PC-9 (cell line): Measurements from ENCODE around the gene PI4K2A. TPM values are rescaled to one million over a fixed set of nuclear protein-coding genes. Genes with fewer than 3 reads are reported as not detected.
A peak's percentile ranks its signal among the peaks of the same experiment; 100 is the strongest.

Source experiments
- BruUV-seq: library from RNA; stranded (reverse); fragments of 400-500 nt; replicated peaks from 2 replicates; lab custom pipeline; 2021; lab: Mats Ljungman, UMichigan
- CTCF ChIA-PET: fragments of 300-600 bp; sonication (Branson Sonifier 250); formaldehyde crosslinking; loops from one replicate; lab custom pipeline; 2022; ENCODE audit warnings: antibody characterized with exemption; lab: Charles Lee
- POLR2A ChIA-PET: fragments of 300-600 bp; sonication (Branson Sonifier 250); formaldehyde crosslinking; loops from one replicate; lab custom pipeline; 2022; ENCODE audit warnings: antibody characterized with exemption; ENCODE audit not compliant: unreplicated experiment; lab: Charles Lee
- DNase-seq, 2 experiments: peaks; one replicate each; pipeline versions ENCODE4 v3.0.0 to v3.0.0-alpha.2; 2015 to 2022; ENCODE audit warnings: mixed read lengths in 1 of 2
- H2AFZ ChIP-seq: fragments of 200-600 bp; sonication (generic); 2 replicates; pipeline ENCODE4 v1.8.1; 2017; ENCODE audit warnings: antibody characterized with exemption
- H3F3A ChIP-seq: fragments of 200-600 bp; sonication (generic); 2 replicates; pipeline ENCODE4 v1.8.1; 2017; ENCODE audit warnings: antibody characterized with exemption, mild to moderate bottlenecking, low read depth; ENCODE audit not compliant: insufficient read depth
- H3K27ac ChIP-seq: fragments of 200-600 bp; sonication (generic); 2 replicates; pipeline ENCODE4 v1.6.1; 2016; ENCODE audit warnings: mixed run types
- H3K27me3 ChIP-seq: fragments of 200-600 bp; sonication (generic); 2 replicates; pipeline ENCODE4 v1.6.1; 2016; ENCODE audit warnings: low read depth, mixed run types; ENCODE audit not compliant: insufficient read depth
- H3K36me3 ChIP-seq: fragments of 200-600 bp; sonication (generic); 2 replicates; pipeline ENCODE4 v1.6.1; 2016; ENCODE audit warnings: low read depth, mixed run types
- H3K4me1 ChIP-seq: fragments of 200-600 bp; sonication (generic); replicated peaks from 2 replicates; pipeline ENCODE4 v1.6.1; 2016; ENCODE audit warnings: mixed run types; ENCODE audit not compliant: insufficient read depth
- H3K4me2 ChIP-seq: fragments of 200-600 bp; sonication (generic); 2 replicates; pipeline ENCODE4 v1.6.1; 2017; ENCODE audit warnings: mixed run types
- H3K4me3 ChIP-seq: fragments of 200-600 bp; sonication (generic); 2 replicates; pipeline ENCODE4 v1.6.1; 2016; ENCODE audit warnings: mixed run types
- H3K79me2 ChIP-seq: fragments of 200-600 bp; sonication (generic); 2 replicates; pipeline ENCODE4 v1.6.1; 2017; ENCODE audit warnings: low read depth, mixed run types
- H3K9me2 ChIP-seq: fragments of 200-600 bp; sonication (generic); 2 replicates; pipeline ENCODE4 v1.8.1; 2017; ENCODE audit warnings: mild to moderate bottlenecking; ENCODE audit not compliant: insufficient read depth
- H3K9me3 ChIP-seq: fragments of 200-600 bp; sonication (generic); 2 replicates; pipeline ENCODE4 v1.8.1; 2016; ENCODE audit warnings: low read depth; ENCODE audit not compliant: insufficient read depth
- H4K20me1 ChIP-seq: fragments of 200-600 bp; sonication (generic); 2 replicates; pipeline ENCODE4 v1.8.1; 2017; ENCODE audit not compliant: insufficient read depth
- EZH2 ChIP-seq: fragments of 200-600 bp; sonication (generic); IDR thresholded peaks from 2 replicates; pipeline ENCODE4 v1.8.0; 2017; ENCODE audit warnings: antibody characterized with exemption, low read depth
- intact Hi-C: fragments of 100-400 bp; cut with micrococcal nuclease; formaldehyde crosslinking; loops from one replicate; pipeline ENCODE4 v1.10.0; 2022; ENCODE audit not compliant: unreplicated experiment
- total RNA-seq: library from RNA; stranded (reverse); gene quantifications from 2 replicates; pipeline ENCODE4 v1.2.3, GENCODE V29; 2021
- TF ChIP-seq, protein P1 (sequence below): fragments of 200-600 bp; sonication (generic); conservative IDR thresholded peaks from 2 replicates; pipeline ENCODE4 v1.6.1; 2017; ENCODE audit warnings: mixed run types, antibody characterized with exemption, mild to moderate bottlenecking, moderate library complexity

The PI4K2A gene
- total RNA-seq, 1 experiment from 2014 or later: 20.3 TPM

DNA sequence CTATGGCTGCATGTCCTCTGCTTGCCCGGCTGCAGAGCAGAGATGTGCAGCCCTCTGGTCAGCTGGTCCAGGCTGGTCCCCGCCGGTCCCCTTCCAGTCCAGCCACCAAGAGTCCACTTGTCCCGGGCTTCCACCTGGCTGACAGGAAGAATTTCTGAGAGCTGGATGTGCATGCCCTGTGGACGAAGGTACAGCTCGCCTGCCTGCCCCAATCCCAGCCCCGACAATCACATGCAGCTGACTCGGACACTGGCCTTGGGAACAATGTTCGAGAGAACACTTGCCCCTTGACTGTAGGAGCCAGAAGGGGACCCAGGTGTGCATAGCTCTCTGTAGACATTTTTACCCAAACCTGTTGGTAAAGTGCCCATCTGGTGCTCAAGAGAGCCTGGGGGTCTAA lies 34.8 kb downstream of the PI4K2A start:
- Histone ChIP-seq H3K4me3 (no peak overlapping the region), H3F3A (peaks cover 3% of the 10 kb centered on the region; the same call in 1 of the 2 replicates), H3K27ac (no peak overlapping the region), H3K4me1 (no peaks in the 10 kb centered on the region), H3K9me2 (no peaks in the 10 kb centered on the region), H3K9me3 (no peaks in the 10 kb centered on the region), H3K79me2 (no peaks in the 10 kb centered on the region), H4K20me1 (no peaks in the 10 kb centered on the region), H2AFZ (no peak overlapping the region), H3K27me3 (no peaks in the 10 kb centered on the region), H3K4me2 (no peak overlapping the region), H3K36me3 (peaks cover 4% of the 10 kb centered on the region; the same call in 1 of the 2 replicates)
- ChIA-PET POLR2A (no interaction called here), CTCF (no interaction called here)
- no peak for DNase-seq
- no peak for TF ChIP-seq EZH2
- TF ChIP-seq, protein P1, sequence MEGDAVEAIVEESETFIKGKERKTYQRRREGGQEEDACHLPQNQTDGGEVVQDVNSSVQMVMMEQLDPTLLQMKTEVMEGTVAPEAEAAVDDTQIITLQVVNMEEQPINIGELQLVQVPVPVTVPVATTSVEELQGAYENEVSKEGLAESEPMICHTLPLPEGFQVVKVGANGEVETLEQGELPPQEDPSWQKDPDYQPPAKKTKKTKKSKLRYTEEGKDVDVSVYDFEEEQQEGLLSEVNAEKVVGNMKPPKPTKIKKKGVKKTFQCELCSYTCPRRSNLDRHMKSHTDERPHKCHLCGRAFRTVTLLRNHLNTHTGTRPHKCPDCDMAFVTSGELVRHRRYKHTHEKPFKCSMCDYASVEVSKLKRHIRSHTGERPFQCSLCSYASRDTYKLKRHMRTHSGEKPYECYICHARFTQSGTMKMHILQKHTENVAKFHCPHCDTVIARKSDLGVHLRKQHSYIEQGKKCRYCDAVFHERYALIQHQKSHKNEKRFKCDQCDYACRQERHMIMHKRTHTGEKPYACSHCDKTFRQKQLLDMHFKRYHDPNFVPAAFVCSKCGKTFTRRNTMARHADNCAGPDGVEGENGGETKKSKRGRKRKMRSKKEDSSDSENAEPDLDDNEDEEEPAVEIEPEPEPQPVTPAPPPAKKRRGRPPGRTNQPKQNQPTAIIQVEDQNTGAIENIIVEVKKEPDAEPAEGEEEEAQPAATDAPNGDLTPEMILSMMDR: no peak
- intact Hi-C loops: no loop called here
- no TSS peak for BruUV-seq

DNA sequence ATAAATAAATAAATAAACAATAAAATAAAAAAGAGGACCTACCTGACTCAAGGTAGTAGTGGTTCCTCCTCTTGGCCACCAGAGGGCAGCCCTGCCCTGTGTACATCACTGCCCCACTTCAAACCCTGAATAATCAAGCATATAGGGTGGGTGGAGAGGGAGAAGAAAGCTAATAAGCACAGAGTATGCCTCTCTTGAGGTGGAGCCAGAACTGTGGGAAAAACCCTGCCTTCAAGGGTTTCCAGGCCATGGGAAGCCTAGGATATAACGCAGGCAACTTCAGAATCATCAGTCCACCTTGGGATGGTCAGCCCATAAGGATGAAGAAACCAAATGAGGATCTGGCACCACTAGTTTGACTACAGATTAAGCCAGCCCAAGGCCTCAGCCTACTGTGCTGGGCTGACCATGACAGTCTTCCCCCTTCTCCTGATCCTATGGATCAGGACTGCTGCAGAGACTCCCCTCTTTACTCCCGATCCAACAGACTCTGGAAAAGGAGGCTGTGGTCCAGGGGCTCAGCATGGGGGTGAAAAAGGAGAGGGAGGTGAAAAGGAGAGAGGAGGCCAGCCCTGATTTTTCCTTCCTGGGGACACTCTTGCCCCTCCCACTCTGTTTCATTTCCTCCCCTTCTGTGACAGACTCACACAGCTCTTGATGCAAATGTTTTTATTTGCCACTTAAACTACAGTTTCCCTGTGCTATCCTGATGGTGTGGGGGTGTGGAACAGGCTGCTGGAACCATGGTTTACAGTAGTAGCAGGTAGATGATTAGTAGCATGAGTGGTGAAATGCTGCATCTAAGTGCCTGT lies 36.5 kb downstream of the PI4K2A start:
- peaks cover 13% of the 10 kb centered on the region for H3K79me2 ChIP-seq
- H3F3A ChIP-seq: peaks cover 3% of the 10 kb centered on the region; the same call in 1 of the 2 replicates
- no peaks in the 10 kb centered on the region for H3K27me3 ChIP-seq
- DNase-seq: peak; percentile 34 to 53
- no peaks in the 10 kb centered on the region for H3K4me1 ChIP-seq
- no peaks in the 10 kb centered on the region for H4K20me1 ChIP-seq
- intact Hi-C loops: loop anchor here (1.0 to 2.0 kb wide), 2 partner anchors 24 to 54 kb away; no protein-coding TSS in a partner anchor
- no peak overlapping the region for H3K4me3 ChIP-seq
- no peak overlapping the region for H2AFZ ChIP-seq
- POLR2A ChIA-PET: interaction anchor here (0.5 kb wide), 1 partner anchor 53 kb away, joined by 5 read pairs; no protein-coding TSS in a partner anchor
- BruUV-seq: no TSS peak
- no peaks in the 10 kb centered on the region for H3K9me3 ChIP-seq
- no peak overlapping the region for H3K4me2 ChIP-seq
- CTCF ChIA-PET: interaction anchor here (0.6 kb wide), 2 partner anchors 10 to 53 kb away, joined by 4 to 8 read pairs; partner anchors contain the start of gene AVPI1
- H3K36me3 ChIP-seq: peaks cover 4% of the 10 kb centered on the region; the same call in 1 of the 2 replicates
- H3K27ac ChIP-seq: no peak overlapping the region
- H3K9me2 ChIP-seq: no peaks in the 10 kb centered on the region
- no peak for TF ChIP-seq EZH2
- TF ChIP-seq, protein P1: peak; percentile 81

GRCh38 chr10:97679594-97679993 lies 39.1 kb downstream of the PI4K2A start:
- Histone ChIP-seq H3K9me3 (no peaks in the 10 kb centered on the region), H3K4me2 (no peak overlapping the region), H3K4me3 (no peak overlapping the region), H3F3A (peaks cover 19% of the 10 kb centered on the region; the same call in 1 of the 2 replicates), H3K27ac (no peak overlapping the region), H3K9me2 (no peaks in the 10 kb centered on the region), H2AFZ (no peak overlapping the region), H3K79me2 (peaks cover 38% of the 10 kb centered on the region), H3K4me1 (peaks cover 15% of the 10 kb centered on the region), H4K20me1 (no peaks in the 10 kb centered on the region), H3K27me3 (no peaks in the 10 kb centered on the region), H3K36me3 (peaks cover 4% of the 10 kb centered on the region; the same call in 1 of the 2 replicates)
- no peak for DNase-seq
- intact Hi-C loops: no loop called here
- TF ChIP-seq EZH2: no peak
- TF ChIP-seq, protein P1: no peak
- ChIA-PET CTCF (no interaction called here), POLR2A (no interaction called here)
- no TSS peak for BruUV-seq
